HTERT RPE-1 (cell line): ENCODE data around the gene TNFRSF1B.
"Not testable (repeated sequence)": the region's sequence is repeated elsewhere in the genome, so short reads cannot be mapped to it uniquely, and the experiment has no call there.

Source experiments
- in situ Hi-C: fragments of 300-500 bp; cut with MboI; formaldehyde crosslinking; loops from 4 replicates; pipeline ENCODE4 v1.14.3; 2020; ENCODE audit warnings: low sequenced_read_pairs

Gene TNFRSF1B

DNA sequence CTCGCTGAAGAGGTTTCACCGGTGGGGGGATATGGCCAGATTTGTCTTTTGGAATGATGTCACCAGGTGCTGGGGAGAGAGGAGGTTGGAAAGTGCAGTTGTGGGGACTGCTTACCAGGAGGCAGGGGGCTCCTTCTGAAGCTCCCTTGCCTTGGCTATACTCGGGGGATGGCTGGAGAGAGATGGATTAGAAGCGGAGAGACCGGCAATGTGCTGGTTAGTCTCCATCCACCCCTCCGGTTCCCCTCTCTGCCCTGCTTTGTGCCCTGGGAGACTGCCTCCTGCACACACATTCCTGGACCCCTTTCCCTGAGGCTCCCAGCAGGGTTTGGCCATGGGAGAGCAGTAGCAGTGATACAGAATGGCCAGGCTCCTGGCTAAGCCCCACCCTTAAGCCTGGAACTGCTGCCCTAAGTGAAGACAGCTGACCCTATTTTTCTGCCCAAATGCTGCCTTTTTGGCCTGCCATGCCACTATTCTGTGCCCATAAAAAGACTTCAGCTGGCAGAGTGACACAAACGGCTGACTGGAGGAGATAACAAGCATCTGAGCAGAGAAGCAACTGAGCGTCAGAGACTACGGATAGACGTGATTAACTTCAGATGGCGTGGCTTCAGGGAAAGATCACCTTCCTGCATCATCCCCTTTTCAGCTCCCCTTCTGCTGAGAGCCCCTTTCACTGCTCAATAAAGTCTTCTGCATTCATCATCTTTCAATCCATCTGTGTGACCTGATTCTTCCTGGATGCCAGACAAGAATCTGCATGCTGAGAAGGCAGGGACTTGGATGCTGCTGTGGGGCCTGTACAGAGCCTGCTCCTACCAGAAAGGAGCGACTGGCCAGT, 48.5 kb downstream of the TNFRSF1B start:
- in situ Hi-C loops, result no loop called here

DNA sequence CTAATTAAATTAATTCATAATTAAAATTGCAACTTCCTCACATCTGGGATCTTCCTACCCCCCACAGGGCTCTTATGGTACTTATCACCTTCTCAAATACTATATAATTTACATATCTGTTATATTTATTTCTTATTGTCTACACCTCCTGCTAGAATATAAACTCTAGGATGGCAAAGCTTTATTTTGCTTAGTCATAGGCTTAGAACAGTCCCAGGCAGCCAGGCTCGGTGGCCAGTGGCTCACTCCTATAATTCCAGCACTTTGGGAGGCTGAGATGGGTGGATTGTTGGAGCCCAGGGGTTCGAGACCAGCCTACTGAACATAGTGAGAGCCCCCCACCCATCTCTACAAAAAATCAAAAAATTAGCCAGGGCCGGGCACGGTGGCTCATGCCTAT, 53.0 kb downstream of the TNFRSF1B start:
- in situ Hi-C loops, result no loop called here

- in situ Hi-C loops, result no loop called here
These were observed 54.1 kb downstream of the TNFRSF1B start for GRCh38 chr1:12220890-12221289.

DNA sequence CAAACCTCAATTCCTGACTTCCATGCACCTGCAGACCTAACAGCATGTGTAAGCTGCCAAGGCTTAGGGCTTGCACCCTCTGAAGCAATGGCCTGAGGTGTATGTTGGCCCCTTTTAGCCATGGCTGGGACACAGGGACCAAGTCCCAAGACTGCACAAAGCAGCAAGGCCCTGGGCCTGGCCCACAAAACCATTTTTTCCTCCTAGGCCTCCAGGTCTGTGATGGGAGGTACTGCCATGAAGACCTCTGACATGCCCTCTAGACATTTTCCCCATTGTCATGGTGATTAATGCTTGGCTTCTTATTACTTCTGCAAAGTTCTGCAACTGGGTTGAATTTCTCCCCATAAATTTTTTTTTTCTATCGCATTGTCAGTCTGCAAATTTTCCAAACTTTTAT, 55.9 kb downstream of the TNFRSF1B start:
- in situ Hi-C loops, result not testable (repeated sequence)

- in situ Hi-C loops, result not testable (repeated sequence)
These were observed 57.3 kb downstream of the TNFRSF1B start for GRCh38 chr1:12224092-12224491.

GRCh38 chr1:12228979-12229378, 62.2 kb downstream of the TNFRSF1B start:
- in situ Hi-C loops, result no loop called here

GRCh38 chr1:12229386-12229834, 62.6 kb downstream of the TNFRSF1B start:
- in situ Hi-C loops, result no loop called here

DNA sequence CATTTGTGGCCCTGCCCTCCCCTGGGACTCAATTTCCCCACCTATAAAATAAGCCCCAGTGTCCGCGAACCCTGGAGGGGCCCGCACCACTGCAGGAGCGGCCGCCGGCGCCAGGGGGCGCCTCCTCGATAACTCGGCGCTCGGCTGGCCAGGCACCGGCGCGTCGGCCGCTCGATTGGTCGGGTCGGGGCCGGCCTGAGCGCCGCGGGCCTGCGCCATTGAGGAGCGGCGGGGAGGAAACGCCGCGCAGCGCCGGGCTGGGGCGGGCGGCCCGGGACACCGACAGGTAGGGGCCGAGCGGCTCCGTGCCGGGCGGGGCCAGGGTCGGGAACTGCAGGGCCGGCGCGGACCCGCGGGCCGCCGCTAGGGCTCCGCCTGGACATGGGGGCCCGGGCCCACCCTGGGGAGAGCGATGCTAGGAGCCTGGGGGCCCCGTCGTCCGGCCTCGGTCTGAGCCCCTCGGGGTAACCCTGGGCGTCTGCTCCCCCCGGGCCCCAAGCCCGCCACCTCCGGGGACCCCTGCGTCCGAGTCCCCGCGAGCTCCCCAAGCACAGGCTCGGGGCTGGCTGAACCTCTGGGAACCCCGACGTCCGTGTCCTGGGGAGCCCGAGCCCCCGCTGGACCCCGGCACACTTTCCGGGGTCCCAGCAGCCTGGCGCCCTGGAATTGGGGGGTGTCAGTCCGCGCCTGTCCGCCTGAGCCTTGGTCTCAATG, 63.2 kb downstream of the TNFRSF1B start, which contains the start of gene VPS13D:
Gene VPS13D (plus strand): TSS at position 196 of the 714 bp plus-strand sequence. CDS start 4,237 bp downstream, outside the sequence.
- in situ Hi-C loops, result no loop called here

- in situ Hi-C loops, result no loop called here
These were observed 63.9 kb downstream of the TNFRSF1B start for GRCh38 chr1:12230549-12231275.

- in situ Hi-C loops, result no loop called here
These were observed 64.4 kb downstream of the TNFRSF1B start for GRCh38 chr1:12231276-12231595.

DNA sequence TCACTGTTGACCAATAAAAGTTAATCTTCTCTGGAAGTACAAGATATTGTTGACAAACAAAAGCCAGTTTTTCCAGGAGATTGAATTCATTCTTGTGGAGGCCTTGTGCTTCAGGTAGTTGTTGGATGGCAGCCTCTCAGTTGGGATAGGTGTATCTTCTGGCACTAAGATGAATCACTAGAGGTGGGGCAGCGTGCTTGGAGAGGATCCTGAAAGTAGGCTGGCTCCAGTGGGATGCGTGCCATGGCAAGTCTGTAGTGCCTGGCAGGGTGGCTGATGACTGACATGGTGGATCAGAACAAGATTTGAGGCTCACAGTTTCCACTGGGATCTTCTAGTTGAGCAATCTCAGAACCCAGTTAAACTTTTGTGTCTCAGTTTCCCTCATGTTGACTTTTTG, 65.4 kb downstream of the TNFRSF1B start:
- in situ Hi-C loops, result no loop called here

DNA sequence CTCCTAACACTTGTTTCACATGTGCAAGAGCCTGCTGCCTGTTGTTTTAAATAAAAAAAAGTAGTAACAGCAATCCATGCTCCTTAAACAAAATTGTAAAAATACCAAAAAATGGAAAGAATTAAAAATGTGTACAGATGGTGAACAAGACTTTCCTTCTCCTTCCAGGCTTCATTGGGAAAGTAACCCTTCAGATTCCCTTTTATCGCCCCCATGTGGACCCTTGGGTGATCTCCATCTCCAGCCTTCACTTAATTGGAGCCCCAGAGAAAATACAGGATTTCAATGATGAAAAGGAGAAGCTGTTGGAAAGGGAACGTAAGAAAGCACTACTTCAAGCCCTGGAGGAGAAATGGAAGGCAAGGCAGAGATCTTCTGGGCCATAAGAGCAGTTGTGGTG, 77.3 kb downstream of the TNFRSF1B start:
- in situ Hi-C loops, result no loop called here

DNA sequence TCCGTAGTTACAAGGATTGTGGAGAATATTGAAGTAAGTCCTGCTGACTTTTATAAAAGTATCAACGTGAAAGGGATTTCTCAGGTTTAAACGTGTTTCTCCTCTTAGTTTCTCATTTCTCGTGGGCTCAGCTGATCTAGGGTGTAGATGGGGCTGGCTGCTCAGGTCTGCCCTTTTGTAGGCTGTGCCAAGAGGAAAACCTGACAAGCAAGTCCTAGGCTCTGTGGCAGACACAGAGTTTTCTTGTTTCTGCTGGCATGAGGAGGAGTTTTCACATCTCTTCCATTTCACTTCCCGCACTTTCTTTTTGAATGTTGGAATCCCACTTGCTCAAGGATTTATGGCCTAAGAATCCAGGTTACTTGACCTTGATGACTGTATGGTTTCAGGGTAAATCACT, 77.8 kb downstream of the TNFRSF1B start:
- in situ Hi-C loops, result no loop called here

- in situ Hi-C loops, result no loop called here
These were observed 78.3 kb downstream of the TNFRSF1B start for GRCh38 chr1:12245116-12245515.

DNA sequence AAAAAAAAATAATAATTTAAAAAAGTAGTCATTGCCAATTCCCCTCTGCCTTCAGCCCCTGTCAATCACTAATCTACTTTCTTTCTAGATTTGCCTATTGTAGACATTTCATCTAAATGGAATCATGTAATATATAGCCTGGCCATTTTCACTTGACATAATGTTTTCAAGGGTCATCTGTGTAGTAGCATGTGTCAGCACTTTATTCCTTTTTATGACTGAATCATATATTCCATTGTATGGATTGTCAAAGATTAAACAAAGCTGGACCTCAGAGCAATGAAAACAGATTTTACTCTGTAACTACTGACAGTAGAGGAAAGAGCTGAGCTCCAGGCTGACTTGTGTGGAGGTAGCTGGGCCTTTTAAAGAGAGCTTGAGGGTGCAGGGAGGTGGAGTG, 78.9 kb downstream of the TNFRSF1B start:
- in situ Hi-C loops, result no loop called here

DNA sequence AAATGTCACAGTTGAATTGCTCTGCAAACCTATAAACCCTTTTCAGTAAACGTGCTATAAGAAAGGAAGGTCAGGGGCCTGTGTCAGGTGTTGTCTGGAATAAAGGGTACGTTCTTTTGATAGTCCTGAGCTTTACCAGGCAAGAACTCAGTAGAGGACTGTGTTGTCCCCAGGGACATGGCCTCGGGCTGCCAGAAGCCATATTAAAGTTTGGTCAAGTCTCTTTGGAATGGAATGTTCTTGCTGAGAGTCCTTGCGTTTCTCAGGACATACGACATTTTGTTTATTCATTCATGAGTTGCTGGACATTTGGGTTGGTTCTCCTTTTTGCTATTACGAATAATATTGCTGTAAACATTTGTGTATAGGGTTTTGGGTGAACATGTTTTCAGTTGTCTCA, 79.8 kb downstream of the TNFRSF1B start:
- in situ Hi-C loops, result no loop called here

DNA sequence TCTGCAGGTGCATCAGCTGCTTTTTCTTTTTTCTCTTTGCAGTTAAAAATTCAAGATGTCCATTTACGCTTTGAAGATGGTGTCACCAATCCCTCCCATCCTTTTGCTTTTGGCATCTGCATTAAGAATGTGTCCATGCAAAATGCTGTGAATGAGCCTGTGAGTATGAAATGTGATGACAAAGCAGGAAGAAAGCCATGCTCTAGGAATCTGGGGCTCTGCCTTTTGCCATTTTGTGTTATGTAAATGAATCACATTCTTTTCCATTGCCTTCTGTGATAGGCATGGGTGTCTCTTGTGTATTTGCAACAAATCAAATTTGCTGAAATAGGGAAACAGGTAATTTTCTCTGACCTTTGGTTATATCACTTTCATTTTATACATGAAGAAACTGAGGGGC, 82.4 kb downstream of the TNFRSF1B start:
- in situ Hi-C loops, result no loop called here

DNA sequence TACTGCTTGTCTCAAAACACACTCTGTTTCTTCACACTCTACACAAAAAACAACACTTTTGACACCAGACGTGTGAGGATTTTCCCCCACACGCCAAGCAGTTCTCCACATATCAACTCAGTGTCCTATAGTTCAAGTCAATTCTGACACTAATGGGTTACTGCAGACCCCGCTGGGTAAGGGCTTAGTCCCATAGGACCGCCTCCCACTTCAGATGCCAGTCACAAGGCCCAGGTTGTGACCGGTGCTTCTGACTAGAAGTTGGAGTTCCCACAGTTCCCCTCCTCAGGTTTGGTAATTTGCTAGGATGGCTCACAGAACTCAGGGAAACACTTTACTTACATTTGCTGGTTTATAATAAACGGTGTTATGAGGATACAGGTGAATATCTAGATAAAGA, 83.0 kb downstream of the TNFRSF1B start:
- in situ Hi-C loops, result no loop called here

DNA sequence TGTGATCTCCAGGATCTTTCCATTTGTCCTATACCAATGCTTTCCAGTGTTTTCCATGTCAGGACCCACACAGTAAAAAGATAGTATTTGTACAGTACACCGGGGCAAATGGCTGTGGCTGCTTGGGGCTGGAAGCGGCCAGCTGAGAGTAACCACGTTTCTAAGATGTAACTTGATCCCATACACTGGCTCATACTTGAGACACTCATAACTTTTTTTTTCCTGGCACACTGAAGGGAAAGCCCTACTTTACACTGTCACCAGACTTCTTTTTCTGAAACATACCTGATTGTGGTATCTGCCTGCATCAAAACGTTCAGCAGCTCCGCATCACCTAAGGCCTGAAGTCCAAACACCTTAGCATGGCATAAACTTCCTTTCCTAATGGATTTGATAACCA, 84.7 kb downstream of the TNFRSF1B start:
- in situ Hi-C loops, result no loop called here

DNA sequence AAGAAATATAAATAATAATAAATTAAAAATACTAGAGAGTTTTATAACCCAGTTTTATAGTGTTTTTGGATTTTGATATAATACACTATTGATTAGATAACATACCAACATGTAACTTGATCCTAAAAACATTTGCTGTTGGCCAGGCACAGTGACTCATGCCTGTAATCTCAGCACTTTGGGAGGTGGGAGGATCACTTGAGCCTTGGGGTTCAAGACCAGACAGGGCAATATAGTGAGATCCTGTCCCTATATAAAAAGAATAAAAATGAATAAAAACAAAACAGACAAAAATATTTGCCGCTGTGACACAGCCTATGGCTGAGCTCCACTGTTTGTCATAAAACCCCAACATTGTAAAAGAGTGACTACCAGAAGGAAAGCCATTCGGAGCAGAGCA, 89.1 kb downstream of the TNFRSF1B start:
- in situ Hi-C loops, result no loop called here

- in situ Hi-C loops, result no loop called here
These were observed 91.5 kb downstream of the TNFRSF1B start for GRCh38 chr1:12258272-12258671.
